ENCODE measurements around the gene TAF6.

- no peak for TF ChIP-seq POLR2A (IDR thresholded peaks at IDR 0.05; ENCODE audit: low read length)
- no peak for TF ChIP-seq GATA1 (IDR thresholded peaks at IDR 0.05; ENCODE audit: low read depth, low read length)
Observed at GRCh38 chr7:100158229-100159098, 39.3 kb upstream of the TAF6 start, which contains the start of gene TRAPPC14.

All from erythroblast (primary cell).